ENCODE data around the gene ST6GALNAC5. TPM values are rescaled to one million over a fixed set of nuclear protein-coding genes. Genes with fewer than 3 reads are reported as not detected.

Gene ST6GALNAC5
- total RNA-seq, 4 donors from 2014 or later = 0.16 TPM; not detected in 3

GRCh38 chr1:77076759-77077158, 209.5 kb downstream of the ST6GALNAC5 start:
- in situ Hi-C loops (cut with MboI; ENCODE audit: low sequenced_read_pairs in 4 of 4) = no loop called here
- intact Hi-C loops (cut with DNase I; ENCODE audit: low total_unique reads) = no loop called here

GRCh38 chr1:77081834-77082233, 214.6 kb downstream of the ST6GALNAC5 start:
- TF ChIP-seq POLR2A (IDR thresholded peaks at IDR 0.05) = no peak
- TF ChIP-seq CTCF (IDR thresholded peaks at IDR 0.05 in 4 of 5, conservative IDR thresholded peaks at IDR 0.05 in 1 of 5) = no peak
- DNase-seq (no peak), ATAC-seq (no peak)
- Histone ChIP-seq H3K4me3 (no peak overlapping the region), H3K27ac (no peak overlapping the region), H3K36me3 (no peaks in the 10 kb centered on the region), H3K4me1 (no peaks in the 10 kb centered on the region), H3K27me3 (no peaks in the 10 kb centered on the region), H3K9me3 (no peaks in the 10 kb centered on the region)
- intact Hi-C loops (cut with DNase I; ENCODE audit: low total_unique reads) = no loop called here
- in situ Hi-C loops (cut with MboI; ENCODE audit: low sequenced_read_pairs in 4 of 4) = no loop called here

More at GRCh38 chr1:77076759-77077158, 209.5 kb downstream of the ST6GALNAC5 start:
- no peaks in the 10 kb centered on the region for H3K9me3 ChIP-seq
- no peak overlapping the region for H3K4me3 ChIP-seq
- no peak overlapping the region for H3K27ac ChIP-seq
- TF ChIP-seq POLR2A (IDR thresholded peaks at IDR 0.05) = no peak
- TF ChIP-seq CTCF (IDR thresholded peaks at IDR 0.05 in 4 of 5, conservative IDR thresholded peaks at IDR 0.05 in 1 of 5) = no peak
- H3K27me3 ChIP-seq = no peaks in the 10 kb centered on the region
- no peak for DNase-seq
- no peaks in the 10 kb centered on the region for H3K4me1 ChIP-seq
- ATAC-seq = no peak
- no peaks in the 10 kb centered on the region for H3K36me3 ChIP-seq

GRCh38 chr1:77084457-77084856, 217.2 kb downstream of the ST6GALNAC5 start:
- in situ Hi-C loops (cut with MboI; ENCODE audit: low sequenced_read_pairs in 4 of 4) (no loop called here), intact Hi-C loops (cut with DNase I; ENCODE audit: low total_unique reads) (no loop called here)
- TF ChIP-seq POLR2A (IDR thresholded peaks at IDR 0.05) (no peak), CTCF (IDR thresholded peaks at IDR 0.05 in 4 of 5, conservative IDR thresholded peaks at IDR 0.05 in 1 of 5) (no peak)
- Histone ChIP-seq H3K27me3 (no peaks in the 10 kb centered on the region), H3K36me3 (no peaks in the 10 kb centered on the region), H3K4me3 (no peak overlapping the region), H3K9me3 (no peaks in the 10 kb centered on the region), H3K4me1 (no peaks in the 10 kb centered on the region), H3K27ac (no peak overlapping the region)
- no peak for DNase-seq
- ATAC-seq = no peak

DNA sequence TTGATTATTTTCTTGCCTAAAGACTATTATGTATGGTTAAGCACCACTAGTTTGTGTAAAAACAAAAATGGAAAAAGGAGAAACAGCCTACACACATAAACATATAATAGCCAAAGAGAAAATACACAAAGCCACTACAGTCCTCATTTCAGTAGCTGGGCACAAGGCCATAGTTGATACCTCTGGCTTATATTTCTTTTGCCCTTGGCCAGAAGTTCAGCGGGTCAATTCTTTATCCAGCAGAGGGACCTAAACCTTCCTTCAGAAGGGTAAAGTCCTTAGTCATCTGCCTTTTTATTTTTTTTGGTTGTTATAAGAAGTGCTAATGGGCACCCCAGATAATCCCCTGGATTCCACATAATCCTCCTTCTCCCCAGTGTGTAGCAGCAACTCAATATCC, 217.8 kb downstream of the ST6GALNAC5 start:
- Histone ChIP-seq H3K36me3 (no peaks in the 10 kb centered on the region), H3K9me3 (no peaks in the 10 kb centered on the region), H3K4me1 (no peaks in the 10 kb centered on the region), H3K27me3 (no peaks in the 10 kb centered on the region), H3K27ac (no peak overlapping the region), H3K4me3 (no peak overlapping the region)
- no peak for DNase-seq
- no peak for TF ChIP-seq POLR2A (IDR thresholded peaks at IDR 0.05)
- no peak for TF ChIP-seq CTCF (IDR thresholded peaks at IDR 0.05 in 4 of 5, conservative IDR thresholded peaks at IDR 0.05 in 1 of 5)
- ATAC-seq = no peak
- intact Hi-C loops (cut with DNase I; ENCODE audit: low total_unique reads) = no loop called here
- in situ Hi-C loops (cut with MboI; ENCODE audit: low sequenced_read_pairs in 4 of 4) = no loop called here

- ATAC-seq (no peak), DNase-seq (no peak)
- no peaks in the 10 kb centered on the region for H3K9me3 ChIP-seq
- no peaks in the 10 kb centered on the region for H3K27me3 ChIP-seq
- no peaks in the 10 kb centered on the region for H3K4me1 ChIP-seq
- in situ Hi-C loops (cut with MboI; ENCODE audit: low sequenced_read_pairs in 4 of 4) = no loop called here
- H3K27ac ChIP-seq = no peak overlapping the region
- no peaks in the 10 kb centered on the region for H3K36me3 ChIP-seq
- intact Hi-C loops (cut with DNase I; ENCODE audit: low total_unique reads) = no loop called here
- H3K4me3 ChIP-seq = no peak overlapping the region
- TF ChIP-seq CTCF (IDR thresholded peaks at IDR 0.05 in 4 of 5, conservative IDR thresholded peaks at IDR 0.05 in 1 of 5) (no peak), POLR2A (IDR thresholded peaks at IDR 0.05) (no peak)
These were observed 222.5 kb downstream of the ST6GALNAC5 start for GRCh38 chr1:77089756-77090155.

Measured in gastrocnemius medialis (tissue), 4 donors.